ENCODE data around the gene BABAM2. TPM values are rescaled to one million over a fixed set of nuclear protein-coding genes. Genes with fewer than 3 reads are reported as not detected.

BABAM2 gene
- total RNA-seq, 1 donor from 2014 or later: 28.5 TPM

DNA sequence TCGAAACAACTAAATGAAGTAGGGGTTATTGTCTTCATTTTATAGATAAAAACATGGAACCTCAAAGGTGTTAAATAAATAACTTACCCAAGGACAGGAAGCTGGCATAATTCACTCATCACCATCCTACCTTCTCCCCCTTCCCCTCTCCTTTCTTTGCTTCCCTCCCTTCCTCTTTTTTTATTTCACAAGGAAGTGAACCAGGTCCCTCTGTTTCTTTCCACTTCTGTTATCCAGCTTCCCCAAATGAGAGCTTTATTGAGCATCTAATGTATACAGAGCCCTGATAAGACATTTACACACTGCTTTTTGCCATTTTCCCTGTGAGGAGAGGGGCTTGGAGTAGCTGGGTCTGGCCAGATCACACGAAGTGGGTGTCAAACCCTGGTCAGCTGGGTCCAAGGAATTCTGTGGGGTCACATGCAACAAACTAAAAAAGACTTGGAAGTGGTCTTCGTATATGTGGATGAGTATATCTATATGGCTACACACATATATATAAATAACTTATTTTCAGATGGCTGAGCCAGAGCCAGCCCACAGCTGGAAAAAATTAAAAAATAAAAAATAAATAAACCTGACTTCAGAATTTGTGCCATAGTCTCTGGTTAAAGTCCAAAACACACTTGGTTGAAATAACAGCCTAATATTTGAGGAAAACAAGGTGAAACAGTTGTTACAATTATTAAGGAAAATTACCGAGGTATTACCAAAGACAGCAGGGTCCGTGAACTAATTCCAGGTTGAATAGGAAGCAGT lies 452.8 kb downstream of the BABAM2 start:
- TF ChIP-seq, protein P1, sequence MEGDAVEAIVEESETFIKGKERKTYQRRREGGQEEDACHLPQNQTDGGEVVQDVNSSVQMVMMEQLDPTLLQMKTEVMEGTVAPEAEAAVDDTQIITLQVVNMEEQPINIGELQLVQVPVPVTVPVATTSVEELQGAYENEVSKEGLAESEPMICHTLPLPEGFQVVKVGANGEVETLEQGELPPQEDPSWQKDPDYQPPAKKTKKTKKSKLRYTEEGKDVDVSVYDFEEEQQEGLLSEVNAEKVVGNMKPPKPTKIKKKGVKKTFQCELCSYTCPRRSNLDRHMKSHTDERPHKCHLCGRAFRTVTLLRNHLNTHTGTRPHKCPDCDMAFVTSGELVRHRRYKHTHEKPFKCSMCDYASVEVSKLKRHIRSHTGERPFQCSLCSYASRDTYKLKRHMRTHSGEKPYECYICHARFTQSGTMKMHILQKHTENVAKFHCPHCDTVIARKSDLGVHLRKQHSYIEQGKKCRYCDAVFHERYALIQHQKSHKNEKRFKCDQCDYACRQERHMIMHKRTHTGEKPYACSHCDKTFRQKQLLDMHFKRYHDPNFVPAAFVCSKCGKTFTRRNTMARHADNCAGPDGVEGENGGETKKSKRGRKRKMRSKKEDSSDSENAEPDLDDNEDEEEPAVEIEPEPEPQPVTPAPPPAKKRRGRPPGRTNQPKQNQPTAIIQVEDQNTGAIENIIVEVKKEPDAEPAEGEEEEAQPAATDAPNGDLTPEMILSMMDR (IDR thresholded peaks at IDR 0.05; ENCODE audit: insufficient read depth, low read depth, low read length): no peak
- no peak for TF ChIP-seq EZH2 (IDR thresholded peaks at IDR 0.05; ENCODE audit: insufficient read depth, low read length)
- no peaks in the 10 kb centered on the region for H3K79me2 ChIP-seq (ENCODE audit: insufficient read depth, low read length)
- no peaks in the 10 kb centered on the region for H3K36me3 ChIP-seq (ENCODE audit: insufficient read depth, low read length)
- Mint-ChIP-seq H3K9me3 (ENCODE audit: unreplicated experiment) (no peaks in the 10 kb centered on the region), H3K27me3 (ENCODE audit: low read depth, unreplicated experiment) (peaks cover 3% of the 10 kb centered on the region), H3K27ac (ENCODE audit: unreplicated experiment) (peak overlapping the region; percentile 81), H3K4me3 (ENCODE audit: unreplicated experiment) (no peak overlapping the region), H3K4me1 (ENCODE audit: low read depth, unreplicated experiment) (peaks cover 28% of the 10 kb centered on the region), H3K36me3 (ENCODE audit: low read depth, unreplicated experiment) (peaks cover 3% of the 10 kb centered on the region)
- no peak for DNase-seq (ENCODE audit: low read depth)
- no peaks in the 10 kb centered on the region for H3K27me3 ChIP-seq (ENCODE audit: insufficient read depth, low read length)
- H3K9ac ChIP-seq (ENCODE audit: low read length): peak overlapping the region; percentile 11
- H3K27ac ChIP-seq (ENCODE audit: low read depth, low read length): no peak overlapping the region
- peak overlapping the region; percentile 59 for H3K4me2 ChIP-seq (ENCODE audit: low read length)
- H3K4me3 ChIP-seq (ENCODE audit: insufficient read depth, low read depth, low read length): no peak overlapping the region
- H2AFZ ChIP-seq (ENCODE audit: low read depth, low read length): no peak overlapping the region
- no peaks in the 10 kb centered on the region for H3K9me3 ChIP-seq (ENCODE audit: insufficient read depth, low read depth, low read length)
- no peak for FAIRE-seq
- H3K4me1 ChIP-seq (ENCODE audit: insufficient read depth, low read length): peaks cover 23% of the 10 kb centered on the region
- no peaks in the 10 kb centered on the region for H4K20me1 ChIP-seq (ENCODE audit: insufficient read depth, low read length)

DNA sequence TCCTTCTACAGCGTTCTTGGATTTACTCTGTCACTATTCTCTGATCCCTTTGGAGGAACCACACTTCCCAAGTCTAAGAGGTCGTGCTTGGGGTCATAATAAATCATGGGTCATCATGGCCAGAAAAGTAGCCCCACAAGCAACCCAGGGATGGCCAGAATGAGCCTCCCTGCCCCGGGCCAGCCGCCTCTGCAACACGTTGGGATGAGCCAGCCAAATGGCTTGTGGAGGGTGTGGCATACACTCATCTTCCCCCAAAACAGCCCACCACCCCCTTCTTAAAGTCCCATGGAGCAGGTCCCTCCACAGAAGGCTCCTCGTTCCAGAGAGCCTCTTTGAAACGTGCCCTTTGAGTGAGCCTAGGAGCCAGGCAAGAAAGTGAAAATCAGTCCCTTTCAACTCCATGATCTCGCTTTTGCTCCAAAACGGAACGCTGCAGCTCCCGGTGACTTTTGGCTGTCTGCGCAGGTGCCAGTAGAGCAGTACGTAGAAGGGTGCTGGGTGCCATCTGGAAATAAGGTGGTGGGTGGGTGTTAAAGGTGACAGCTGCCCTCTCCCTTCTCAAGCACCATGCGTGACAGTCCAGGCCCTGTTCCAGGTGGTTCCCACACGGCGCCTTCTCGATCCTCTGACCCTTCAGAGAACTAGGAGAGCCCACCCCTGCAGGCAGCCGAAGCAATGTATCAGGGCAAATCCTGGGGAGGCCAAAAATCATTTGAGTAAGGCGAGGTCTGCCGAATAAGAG lies 453.6 kb downstream of the BABAM2 start:
- no peaks in the 10 kb centered on the region for H3K9me3 Mint-ChIP-seq (ENCODE audit: unreplicated experiment)
- Histone ChIP-seq H3K4me3 (ENCODE audit: insufficient read depth, low read depth, low read length) (no peak overlapping the region), H3K27ac (ENCODE audit: low read depth, low read length) (no peak overlapping the region), H3K9ac (ENCODE audit: low read length) (no peak overlapping the region), H3K27me3 (ENCODE audit: insufficient read depth, low read length) (no peaks in the 10 kb centered on the region), H3K4me1 (ENCODE audit: insufficient read depth, low read length) (peaks cover 15% of the 10 kb centered on the region), H2AFZ (ENCODE audit: low read depth, low read length) (no peak overlapping the region), H4K20me1 (ENCODE audit: insufficient read depth, low read length) (no peaks in the 10 kb centered on the region), H3K36me3 (ENCODE audit: insufficient read depth, low read length) (no peaks in the 10 kb centered on the region), H3K79me2 (ENCODE audit: insufficient read depth, low read length) (no peaks in the 10 kb centered on the region), H3K4me2 (ENCODE audit: low read length) (no peak overlapping the region), H3K9me3 (ENCODE audit: insufficient read depth, low read depth, low read length) (no peaks in the 10 kb centered on the region)
- peaks cover 3% of the 10 kb centered on the region for H3K27me3 Mint-ChIP-seq (ENCODE audit: low read depth, unreplicated experiment)
- no peak overlapping the region for H3K27ac Mint-ChIP-seq (ENCODE audit: unreplicated experiment)
- H3K4me3 Mint-ChIP-seq (ENCODE audit: unreplicated experiment): no peak overlapping the region
- H3K36me3 Mint-ChIP-seq (ENCODE audit: low read depth, unreplicated experiment): peaks cover 2% of the 10 kb centered on the region
- no peak for TF ChIP-seq EZH2 (IDR thresholded peaks at IDR 0.05; ENCODE audit: insufficient read depth, low read length)
- TF ChIP-seq, protein P1 (IDR thresholded peaks at IDR 0.05; ENCODE audit: insufficient read depth, low read depth, low read length): no peak
- DNase-seq (ENCODE audit: low read depth): no peak
- peaks cover 20% of the 10 kb centered on the region for H3K4me1 Mint-ChIP-seq (ENCODE audit: low read depth, unreplicated experiment)
- no peak for FAIRE-seq
